Smooth muscle cell (in vitro differentiated cells): ENCODE results near the gene ZNF311. TPM values are rescaled to one million over a fixed set of nuclear protein-coding genes. Genes with fewer than 3 reads are reported as not detected.
A peak's percentile ranks its signal among the peaks of the same experiment; 100 is the strongest.

Experiments used
- DNase-seq: peaks from one replicate; lab custom pipeline; 2025; ENCODE audit not compliant: unreplicated experiment; lab: John Stamatoyannopoulos, UW
- H2AFZ ChIP-seq: fragments of 200-600 bp; sonication (generic); 2 replicates; pipeline ENCODE4 v1.6.0; 2016; ENCODE audit warnings: antibody characterized with exemption, low read depth, mild to moderate bottlenecking
- H3F3A ChIP-seq: fragments of 200-600 bp; sonication (generic); 2 replicates; pipeline ENCODE4 v1.6.0; 2017; ENCODE audit warnings: antibody characterized with exemption, low read depth
- H3K27ac ChIP-seq: fragments of 200-600 bp; sonication (generic); 2 replicates; pipeline ENCODE4 v1.5.1; 2016; ENCODE audit warnings: low read depth, mild to moderate bottlenecking
- H3K27me3 ChIP-seq: fragments of 200-600 bp; sonication (generic); 2 replicates; pipeline ENCODE4 v1.6.1; 2016; ENCODE audit warnings: low read depth, mild to moderate bottlenecking
- H3K36me3 ChIP-seq: fragments of 200-600 bp; sonication (generic); 2 replicates; pipeline ENCODE4 v1.5.1; 2016; ENCODE audit warnings: low read depth
- H3K4me1 ChIP-seq: fragments of 200-600 bp; sonication (generic); 2 replicates; pipeline ENCODE4 v1.5.1; 2016; ENCODE audit warnings: low read depth
- H3K4me2 ChIP-seq: fragments of 200-600 bp; sonication (generic); 2 replicates; pipeline ENCODE4 v1.6.0; 2016; ENCODE audit warnings: mild to moderate bottlenecking
- H3K4me3 ChIP-seq: fragments of 200-600 bp; sonication (generic); 2 replicates; pipeline ENCODE4 v1.5.1; 2016; ENCODE audit warnings: mild to moderate bottlenecking
- H3K79me2 ChIP-seq: fragments of 200-600 bp; sonication (generic); 2 replicates; pipeline ENCODE4 v1.6.0; 2016; ENCODE audit warnings: low read depth, mild to moderate bottlenecking
- H3K9ac ChIP-seq: fragments of 200-600 bp; sonication (generic); 2 replicates; pipeline ENCODE4 v1.6.0; 2016; ENCODE audit warnings: low read depth
- H3K9me3 ChIP-seq: fragments of 200-600 bp; sonication (generic); replicated peaks from 2 replicates; pipeline ENCODE4 v1.5.1; 2016; ENCODE audit warnings: low read depth
- H4K20me1 ChIP-seq: fragments of 200-600 bp; sonication (generic); 2 replicates; pipeline ENCODE4 v1.6.0; 2016; ENCODE audit warnings: low read depth
- CTCF ChIP-seq: fragments of 200-600 bp; sonication (generic); IDR thresholded peaks from 2 replicates; pipeline ENCODE4 v1.5.1; 2017; ENCODE audit warnings: borderline replicate concordance, mild to moderate bottlenecking, antibody characterized with exemption; ENCODE audit not compliant: insufficient read depth, poor library complexity, severe bottlenecking
- WGBS: methylation state at CpG from one replicate; pipeline ENCODE4 v1.1.7; 2016; ENCODE audit warnings: low lambda C conversion rate; 5-methylcytosine and 5-hydroxymethylcytosine counted together
- polyA plus RNA-seq: library from polyadenylated mRNA; unstranded; fragments of >200 nt; fragmentation: Nextera tagmentation; extraction: Ambion mirVana; gene quantifications from 2 replicates; pipeline ENCODE4 v1.2.1, GENCODE V29; 2016
- total RNA-seq: library from RNA; depleted of rRNA; stranded (reverse); fragments of >200 nt; gene quantifications from 2 replicates; pipeline ENCODE4 v1.2.3, GENCODE V29; 2014

The ZNF311 gene
- total and polyA plus RNA-seq, 2 experiments from 2014 or later, result 0.17 to 0.58 TPM

GRCh38 chr6:28948782-28949486, 56.2 kb downstream of the ZNF311 start:
- no peaks in the 10 kb centered on the region for H3K9me3 ChIP-seq
- no peaks in the 10 kb centered on the region for H3K36me3 ChIP-seq
- no peaks in the 10 kb centered on the region for H4K20me1 ChIP-seq
- WGBS, result 71% methylated on average over 23 of the region's 23 CpGs
- no peaks in the 10 kb centered on the region for H3K27me3 ChIP-seq
- no peak overlapping the region for H3K4me3 ChIP-seq
- TF ChIP-seq CTCF, result no peak
- no peak overlapping the region for H3K27ac ChIP-seq
- no peaks in the 10 kb centered on the region for H3K79me2 ChIP-seq
- H3K4me2 ChIP-seq, result no peak overlapping the region
- no peak overlapping the region for H3K9ac ChIP-seq
- peak overlapping the region; percentile 12 for H2AFZ ChIP-seq
- DNase-seq, result no peak
- no peaks in the 10 kb centered on the region for H3K4me1 ChIP-seq
- H3F3A ChIP-seq, result peaks cover 5% of the 10 kb centered on the region

- no peak for DNase-seq
- H3K27ac ChIP-seq, result no peak overlapping the region
- H3K4me2 ChIP-seq, result no peak overlapping the region
These were observed 57.3 kb downstream of the ZNF311 start for GRCh38 chr6:28947831-28948270.

GRCh38 chr6:28947067-28947765, 57.9 kb downstream of the ZNF311 start:
- TF ChIP-seq CTCF, result no peak
- Histone ChIP-seq H3K9ac (no peak overlapping the region), H3F3A (peaks cover 2% of the 10 kb centered on the region), H3K4me3 (no peak overlapping the region), H3K79me2 (no peaks in the 10 kb centered on the region), H2AFZ (no peak overlapping the region), H3K4me2 (no peak overlapping the region), H3K4me1 (no peaks in the 10 kb centered on the region), H3K9me3 (no peaks in the 10 kb centered on the region), H3K27ac (no peak overlapping the region), H3K36me3 (no peaks in the 10 kb centered on the region), H3K27me3 (no peaks in the 10 kb centered on the region), H4K20me1 (no peaks in the 10 kb centered on the region)
- no peak for DNase-seq
- WGBS, result 91% methylated on average over 6 of the region's 6 CpGs

More at GRCh38 chr6:28947831-28948270, 57.3 kb downstream of the ZNF311 start:
- Histone ChIP-seq H4K20me1 (no peaks in the 10 kb centered on the region), H3K9ac (no peak overlapping the region), H3F3A (peaks cover 5% of the 10 kb centered on the region), H2AFZ (no peak overlapping the region), H3K9me3 (no peaks in the 10 kb centered on the region), H3K79me2 (no peaks in the 10 kb centered on the region), H3K36me3 (no peaks in the 10 kb centered on the region), H3K4me1 (no peaks in the 10 kb centered on the region), H3K27me3 (no peaks in the 10 kb centered on the region), H3K4me3 (no peak overlapping the region)
- 36% methylated on average over 1 of the region's 1 CpG for WGBS
- TF ChIP-seq CTCF, result no peak
